Lung (tissue), 12 donors: ENCODE results near the gene THBS4. TPM values are rescaled to one million over a fixed set of nuclear protein-coding genes. Genes with fewer than 3 reads are reported as not detected.

Experiments
- ATAC-seq: fragments of 200-7000 bp; cut with Tn5 transposase; one replicate; pipeline ENCODE4 v1.9.1; 2020; ENCODE audit warnings: moderate number of reproducible peaks; ENCODE audit not compliant: insufficient read depth, low FRiP score
- DNase-seq, 3 donors: peaks; one replicate each; pipeline ENCODE4 v3.0.0-alpha.2; 2013 to 2017
- H3K27ac ChIP-seq, 2 donors: one replicate each; pipeline ENCODE4 v1.5.1; 2013; ENCODE audit warnings: mild to moderate bottlenecking in 2 of 2, moderate library complexity in 2 of 2, control low read depth in 1 of 2, inconsistent platforms in 1 of 2, low read depth in 1 of 2, low read length in 1 of 2
- H3K27me3 ChIP-seq, 3 donors: one replicate each; pipeline ENCODE4 v1.5.1; 2013; ENCODE audit warnings: low read length in 2 of 3; ENCODE audit not compliant: control insufficient read depth in 3 of 3, insufficient read depth in 3 of 3
- H3K36me3 ChIP-seq, 4 donors: one replicate each; pipeline ENCODE4 v1.5.1; 2013; ENCODE audit warnings: low read length in 4 of 4, mild to moderate bottlenecking in 1 of 4, moderate library complexity in 1 of 4; ENCODE audit not compliant: control insufficient read depth in 4 of 4, insufficient read depth in 4 of 4
- H3K4me1 ChIP-seq, 5 donors: one replicate each; pipeline ENCODE4 v1.5.1; 2013; ENCODE audit warnings: low read length in 5 of 5, mild to moderate bottlenecking in 2 of 5, moderate library complexity in 1 of 5; ENCODE audit not compliant: control insufficient read depth in 5 of 5, insufficient read depth in 5 of 5
- H3K4me3 ChIP-seq: one replicate; pipeline ENCODE4 v1.5.1; 2013; ENCODE audit warnings: mild to moderate bottlenecking, control low read depth, moderate library complexity
- H3K9ac ChIP-seq, 2 donors: one replicate each; pipeline ENCODE4 v1.5.1; 2013; ENCODE audit warnings: low read length in 2 of 2, control low read depth in 1 of 2; ENCODE audit not compliant: insufficient read depth in 1 of 2
- H3K9me3 ChIP-seq, 4 donors: one replicate each; pipeline ENCODE4 v1.5.1; 2013; ENCODE audit warnings: low read length in 3 of 4, mild to moderate bottlenecking in 1 of 4, moderate library complexity in 1 of 4; ENCODE audit not compliant: control insufficient read depth in 4 of 4, insufficient read depth in 3 of 4
- WGBS, 2 donors: extraction: QIAGEN DNeasy Blood & Tissue Kit; methylation state at CpG; one replicate each; pipeline ENCODE4 v1.1.7; 2013; 5-methylcytosine and 5-hydroxymethylcytosine counted together
- polyA plus RNA-seq, 2 donors: library from polyadenylated mRNA; stranded (reverse); fragments of 200-250 nt; gene quantifications; one replicate each; pipeline ENCODE4 v1.2.1, GENCODE V29; 2013
- total RNA-seq, 2 donors: library from RNA; depleted of rRNA in 1 of 2; stranded (reverse); fragments of >200 nt in 1 of 2; gene quantifications; one replicate each; pipeline ENCODE4 v1.2.1, GENCODE V29; 2014 to 2021
- TF ChIP-seq, protein P1 (sequence below): IDR thresholded peaks from 2 replicates; pipeline ENCODE4 v1.5.1; 2012; ENCODE audit warnings: mild to moderate bottlenecking; ENCODE audit errors: control extremely low read depth, extremely low read depth
- donor health status: control.
- donor health status: control.
- donor health status: Bipolar disorder and iron deficiency.
- donor health status: healthy.
- donor health status: DM: yes; HTN: yes; CAD: no.

Gene THBS4
- total and polyA plus RNA-seq, 4 donors = 0.69 to 4.2 (median 1.3) TPM

- H3K9me3 ChIP-seq = peaks cover 0 to 1% (median 0%) of the 10 kb centered on the region in 4 donors
- no peak overlapping the region for H3K4me3 ChIP-seq
- H3K27me3 ChIP-seq = no peaks in the 10 kb centered on the region
- H3K27ac ChIP-seq = no peak overlapping the region
- DNase-seq (no peak), ATAC-seq (no peak)
- no peak overlapping the region for H3K9ac ChIP-seq
- WGBS, 2 donors = 96 to 97% methylated on average over 18 of the region's 18 CpGs
- TF ChIP-seq, protein P1, sequence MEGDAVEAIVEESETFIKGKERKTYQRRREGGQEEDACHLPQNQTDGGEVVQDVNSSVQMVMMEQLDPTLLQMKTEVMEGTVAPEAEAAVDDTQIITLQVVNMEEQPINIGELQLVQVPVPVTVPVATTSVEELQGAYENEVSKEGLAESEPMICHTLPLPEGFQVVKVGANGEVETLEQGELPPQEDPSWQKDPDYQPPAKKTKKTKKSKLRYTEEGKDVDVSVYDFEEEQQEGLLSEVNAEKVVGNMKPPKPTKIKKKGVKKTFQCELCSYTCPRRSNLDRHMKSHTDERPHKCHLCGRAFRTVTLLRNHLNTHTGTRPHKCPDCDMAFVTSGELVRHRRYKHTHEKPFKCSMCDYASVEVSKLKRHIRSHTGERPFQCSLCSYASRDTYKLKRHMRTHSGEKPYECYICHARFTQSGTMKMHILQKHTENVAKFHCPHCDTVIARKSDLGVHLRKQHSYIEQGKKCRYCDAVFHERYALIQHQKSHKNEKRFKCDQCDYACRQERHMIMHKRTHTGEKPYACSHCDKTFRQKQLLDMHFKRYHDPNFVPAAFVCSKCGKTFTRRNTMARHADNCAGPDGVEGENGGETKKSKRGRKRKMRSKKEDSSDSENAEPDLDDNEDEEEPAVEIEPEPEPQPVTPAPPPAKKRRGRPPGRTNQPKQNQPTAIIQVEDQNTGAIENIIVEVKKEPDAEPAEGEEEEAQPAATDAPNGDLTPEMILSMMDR = no peak
- H3K4me1 ChIP-seq = no peaks in the 10 kb centered on the region
- H3K36me3 ChIP-seq = no peaks in the 10 kb centered on the region
Measured at GRCh38 chr5:80059354-80059980, 24.3 kb downstream of the THBS4 start.

- no peak for DNase-seq
Measured at GRCh38 chr5:80060966-80061365, 25.8 kb downstream of the THBS4 start.

GRCh38 chr5:80061547-80061946 lies 26.4 kb downstream of the THBS4 start:
- WGBS, 2 donors = 89 to 95% methylated on average over 4 of the region's 4 CpGs
- H3K9me3 ChIP-seq = peaks cover 0 to 1% (median 0%) of the 10 kb centered on the region in 4 donors
- no peaks in the 10 kb centered on the region for H3K27me3 ChIP-seq
- H3K9ac ChIP-seq = no peak overlapping the region
- TF ChIP-seq, protein P1 = no peak
- ATAC-seq (no peak), DNase-seq (no peak)
- no peak overlapping the region for H3K27ac ChIP-seq
- peaks cover 0 to 1% (median 0%) of the 10 kb centered on the region in 4 donors for H3K36me3 ChIP-seq
- no peaks in the 10 kb centered on the region for H3K4me1 ChIP-seq
- H3K4me3 ChIP-seq = no peak overlapping the region

More at GRCh38 chr5:80060966-80061365, 25.8 kb downstream of the THBS4 start:
- 86% methylated on average over 4 of the region's 4 CpGs for WGBS, 2 donors
- Histone ChIP-seq H3K36me3 (no peaks in the 10 kb centered on the region), H3K27me3 (no peaks in the 10 kb centered on the region), H3K4me1 (no peaks in the 10 kb centered on the region), H3K27ac (no peak overlapping the region), H3K4me3 (no peak overlapping the region), H3K9me3 (peaks cover 0 to 1% (median 0%) of the 10 kb centered on the region in 4 donors), H3K9ac (no peak overlapping the region)
- TF ChIP-seq, protein P1 = no peak
- ATAC-seq = no peak

GRCh38 chr5:80064124-80064523 lies 29.0 kb downstream of the THBS4 start:
- H3K4me1 ChIP-seq = no peaks in the 10 kb centered on the region
- TF ChIP-seq, protein P1 = no peak
- DNase-seq = no peak

More at GRCh38 chr5:80064124-80064523, 29.0 kb downstream of the THBS4 start:
- Histone ChIP-seq H3K36me3 (peaks cover 0 to 3% (median 0%) of the 10 kb centered on the region in 4 donors), H3K27me3 (no peaks in the 10 kb centered on the region), H3K4me3 (no peak overlapping the region), H3K27ac (no peak overlapping the region), H3K9ac (no peak overlapping the region), H3K9me3 (peaks cover 0 to 1% (median 0%) of the 10 kb centered on the region in 4 donors)
- no peak for ATAC-seq
